Fibroblast of skin of right biceps (primary cell): ENCODE results near the gene DEK.
"Not testable (repeated sequence)": the region's sequence is repeated elsewhere in the genome, so short reads cannot be mapped to it uniquely, and the experiment has no call there.

Source experiments
- DNase-seq: peaks from one replicate; pipeline ENCODE4 v3.0.0-alpha.2; 2013

The DEK gene

DNA sequence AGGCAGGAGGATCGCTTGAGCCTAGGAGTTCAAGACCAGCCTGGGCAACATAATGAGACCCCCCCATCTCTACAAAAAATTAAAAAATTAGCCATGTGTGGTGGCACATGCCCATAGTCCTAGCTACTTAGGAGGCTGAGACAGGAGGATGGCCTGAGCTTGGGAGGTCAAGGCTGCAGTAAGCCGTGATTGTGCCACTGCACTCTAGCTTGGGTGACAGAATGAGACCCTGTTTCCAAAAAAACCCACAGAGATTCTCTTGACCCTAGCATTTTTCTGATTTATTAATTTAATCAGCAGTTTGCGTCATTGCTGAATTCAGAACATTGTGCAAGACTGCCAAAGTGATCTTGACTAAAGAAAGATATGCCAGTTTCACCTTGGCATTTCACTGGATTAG lies 72.3 kb downstream of the DEK start:
- no peak for DNase-seq

DNA sequence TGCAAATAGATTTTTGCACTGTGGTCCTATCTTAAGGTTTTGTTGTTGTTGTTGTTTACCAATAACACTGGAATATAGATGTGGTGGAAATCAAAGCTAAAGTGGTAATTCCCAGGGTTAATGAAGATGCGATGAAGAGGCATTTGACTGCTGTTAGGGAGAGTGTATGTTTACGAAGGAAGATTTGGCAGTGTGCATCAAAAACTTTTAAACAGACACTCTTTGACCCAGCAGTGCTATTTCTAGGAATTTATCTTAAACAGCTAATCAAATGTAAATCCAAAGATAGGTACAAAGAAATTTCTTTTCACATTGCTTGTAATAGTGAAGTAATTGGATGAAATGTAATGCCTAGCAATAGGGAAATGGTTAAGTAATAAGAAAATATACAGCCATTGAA lies 75.1 kb downstream of the DEK start:
- no peak for DNase-seq

DNA sequence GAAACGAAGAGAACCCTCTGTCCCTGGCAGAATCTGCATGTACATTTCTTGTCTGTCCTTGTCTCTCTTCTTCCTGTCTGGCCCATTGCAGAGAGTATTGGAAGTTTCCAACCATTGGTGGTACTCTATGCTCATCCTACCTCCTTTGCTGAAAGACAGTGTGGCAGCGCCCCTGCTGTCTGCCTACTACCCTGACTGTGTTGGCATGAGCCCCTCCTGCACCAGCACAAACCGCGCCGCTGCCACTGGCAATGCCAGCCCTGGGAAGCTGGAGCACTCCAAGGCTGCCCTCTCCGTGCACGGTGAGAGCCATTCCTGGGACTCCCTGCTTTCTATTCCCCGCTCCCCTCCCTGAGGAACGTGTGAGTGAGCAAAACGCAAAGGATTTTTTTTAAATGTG lies 76.6 kb downstream of the DEK start:
- DNase-seq = no peak

DNA sequence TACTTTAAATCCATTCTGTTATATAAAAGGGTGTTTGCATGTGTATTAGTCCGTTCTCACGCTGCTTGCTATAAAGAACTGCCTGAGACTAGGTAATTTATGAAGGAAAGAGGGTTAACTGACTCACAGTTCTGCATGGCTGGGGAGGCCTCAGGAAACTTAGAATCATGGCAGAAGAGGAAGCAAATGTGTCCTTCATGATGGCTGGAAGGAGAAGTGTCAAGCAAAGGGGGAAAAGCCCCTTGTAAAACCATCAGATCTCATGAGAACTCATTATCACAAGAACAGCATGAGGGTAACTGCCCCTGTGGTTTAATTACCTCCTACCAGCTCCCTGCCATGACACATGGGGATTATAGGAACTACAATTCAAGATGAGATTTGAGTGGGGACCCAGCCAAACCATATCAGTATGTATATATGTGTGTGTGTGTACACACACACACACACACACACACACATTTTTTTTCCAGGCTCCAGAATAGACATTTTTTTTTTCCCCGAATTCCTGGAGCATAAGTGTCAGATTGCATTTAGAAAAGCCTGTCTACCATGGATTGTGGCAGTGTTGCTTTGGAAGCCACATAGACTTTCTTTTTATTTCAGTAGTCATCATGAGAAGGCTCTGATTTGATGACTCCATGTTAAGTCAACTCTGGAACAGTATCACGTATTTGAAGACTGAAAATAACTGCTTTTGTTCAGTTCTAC lies 77.6 kb downstream of the DEK start:
- DNase-seq = peak; percentile 53

DNA sequence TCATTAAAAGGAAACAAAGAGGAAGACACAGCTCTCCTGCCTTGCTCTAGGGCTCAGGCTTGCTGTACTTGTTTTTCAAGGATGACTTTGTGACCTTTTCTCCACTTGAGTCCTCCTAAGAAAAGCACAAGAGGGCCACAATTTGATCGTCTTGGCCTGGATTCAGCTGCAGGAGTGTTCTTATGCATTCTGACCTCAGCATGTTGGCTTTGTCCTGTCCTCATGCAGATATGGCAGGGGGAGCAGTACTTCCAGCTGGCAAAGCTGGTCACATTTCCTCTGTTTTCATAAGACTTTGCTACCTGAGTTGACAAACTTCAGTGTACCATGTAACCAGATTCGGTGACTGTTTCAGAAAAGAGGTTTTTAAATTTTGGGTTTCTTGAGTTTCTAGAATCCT lies 78.3 kb downstream of the DEK start:
- DNase-seq = no peak

DNA sequence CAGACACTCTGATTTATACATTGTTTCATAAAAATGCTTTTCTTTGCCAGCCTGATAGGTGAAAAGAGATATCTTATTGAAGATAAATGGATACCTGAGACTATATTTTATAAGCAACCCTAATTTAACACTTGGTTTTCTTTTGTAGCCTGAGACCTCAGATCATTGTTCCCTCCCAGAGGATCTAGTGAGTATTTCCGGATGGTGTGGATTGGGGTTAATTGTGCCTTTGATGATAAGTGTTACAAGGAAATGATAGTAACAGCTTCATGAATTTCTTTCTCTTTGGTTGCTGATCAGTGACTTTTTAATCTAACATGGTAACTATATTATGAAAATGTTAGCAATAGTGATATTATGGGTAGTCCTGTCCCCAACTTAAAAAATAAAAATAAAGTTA lies 78.7 kb downstream of the DEK start:
- no peak for DNase-seq

DNA sequence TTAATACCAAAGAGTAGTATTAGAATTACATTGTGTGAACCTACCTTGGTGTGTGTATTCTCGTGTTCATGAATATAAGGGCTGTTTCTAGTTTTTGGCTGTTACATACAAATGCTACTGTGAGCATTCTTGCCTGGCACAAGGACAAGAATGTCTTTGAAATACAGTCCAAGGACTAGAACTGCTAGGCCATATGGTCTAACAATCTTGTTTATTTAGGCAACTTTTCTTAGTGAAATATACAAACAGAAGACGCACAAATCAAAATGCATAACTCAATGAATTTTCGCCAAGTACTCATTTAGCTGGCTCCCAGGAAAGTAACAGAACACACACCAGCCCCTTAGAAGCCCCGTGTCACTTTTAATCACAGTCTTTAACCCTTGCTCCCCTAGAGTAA lies 80.6 kb downstream of the DEK start:
- no peak for DNase-seq

DNA sequence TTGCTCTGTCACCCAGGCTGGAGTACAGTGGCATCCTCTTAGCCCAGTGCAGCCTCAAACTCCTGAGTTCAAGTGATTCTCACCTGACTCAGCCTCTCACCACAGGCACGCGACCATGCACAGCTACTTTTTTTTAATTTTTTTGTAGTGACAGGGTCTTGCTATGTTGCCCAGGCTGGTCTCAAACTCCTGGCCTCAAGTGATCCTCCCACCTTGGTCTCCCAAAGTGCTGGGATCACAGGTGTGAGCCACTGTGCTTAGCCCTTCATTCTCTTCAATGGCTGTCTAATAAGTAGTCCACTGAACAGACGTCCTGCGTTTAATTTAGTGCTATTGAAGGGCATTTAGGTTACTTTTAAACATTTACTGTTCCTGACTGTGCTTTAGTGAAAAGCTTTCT lies 81.8 kb downstream of the DEK start:
- DNase-seq = no peak

DNA sequence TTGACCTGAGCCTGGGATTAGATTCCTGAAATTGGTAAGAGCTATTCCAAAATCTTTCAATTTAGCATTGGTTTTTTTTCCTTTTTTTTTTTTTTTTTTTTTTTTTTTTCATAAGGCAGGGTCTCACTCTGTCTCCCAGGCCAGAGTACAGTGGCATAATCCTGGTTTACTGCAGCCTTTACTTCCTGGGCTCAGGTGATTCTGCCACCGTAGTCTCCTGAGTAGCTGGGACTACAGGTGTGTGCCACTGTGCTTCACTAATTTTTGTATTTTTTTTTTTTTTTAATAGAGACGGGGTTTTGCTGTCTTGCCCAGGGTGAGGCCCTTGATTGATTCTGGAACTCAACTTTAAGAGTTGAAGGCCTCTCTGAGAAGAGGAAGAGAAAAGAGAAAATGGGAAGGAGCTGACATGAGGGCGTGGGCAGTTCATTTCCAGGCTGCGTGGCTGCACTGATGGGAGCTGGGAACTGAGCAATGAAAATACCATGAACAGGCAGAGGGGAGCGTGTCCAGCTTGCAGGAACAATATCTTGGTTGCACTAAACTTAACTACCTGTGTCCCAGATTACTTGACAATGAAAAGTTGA lies 84.5 kb downstream of the DEK start:
- no peak for DNase-seq

GRCh38 chr6:18178960-18179615 lies 85.2 kb downstream of the DEK start:
- no peak for DNase-seq

GRCh38 chr6:18177286-18177965 lies 86.9 kb downstream of the DEK start:
- DNase-seq = no peak

DNA sequence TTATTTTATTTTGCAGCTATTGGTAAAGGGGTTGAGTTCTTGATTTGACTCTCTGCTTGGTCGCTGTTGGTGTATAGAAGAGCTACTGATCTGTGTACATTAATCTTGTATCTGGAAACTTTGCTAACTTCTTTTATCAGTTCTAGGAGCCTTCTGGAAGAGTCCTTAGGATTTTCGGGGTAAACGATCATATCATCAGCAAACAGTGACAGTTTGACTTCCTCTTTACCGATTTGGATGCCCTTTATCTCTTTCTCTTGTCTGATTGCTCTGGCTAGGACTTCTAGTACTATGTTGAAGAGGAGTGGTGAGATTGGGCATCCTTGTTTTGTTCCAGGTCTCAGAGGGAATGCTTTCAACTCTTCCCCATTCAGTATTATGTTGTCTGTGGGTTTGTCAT lies 88.1 kb downstream of the DEK start:
- not testable (repeated sequence) for DNase-seq
